ENCODE data around the gene TTLL1. TPM values are rescaled to one million over a fixed set of nuclear protein-coding genes. Genes with fewer than 3 reads are reported as not detected.

The TTLL1 gene
- polyA plus RNA-seq, 3 donors: 4.7 to 6.0 (median 5.6) TPM

DNA sequence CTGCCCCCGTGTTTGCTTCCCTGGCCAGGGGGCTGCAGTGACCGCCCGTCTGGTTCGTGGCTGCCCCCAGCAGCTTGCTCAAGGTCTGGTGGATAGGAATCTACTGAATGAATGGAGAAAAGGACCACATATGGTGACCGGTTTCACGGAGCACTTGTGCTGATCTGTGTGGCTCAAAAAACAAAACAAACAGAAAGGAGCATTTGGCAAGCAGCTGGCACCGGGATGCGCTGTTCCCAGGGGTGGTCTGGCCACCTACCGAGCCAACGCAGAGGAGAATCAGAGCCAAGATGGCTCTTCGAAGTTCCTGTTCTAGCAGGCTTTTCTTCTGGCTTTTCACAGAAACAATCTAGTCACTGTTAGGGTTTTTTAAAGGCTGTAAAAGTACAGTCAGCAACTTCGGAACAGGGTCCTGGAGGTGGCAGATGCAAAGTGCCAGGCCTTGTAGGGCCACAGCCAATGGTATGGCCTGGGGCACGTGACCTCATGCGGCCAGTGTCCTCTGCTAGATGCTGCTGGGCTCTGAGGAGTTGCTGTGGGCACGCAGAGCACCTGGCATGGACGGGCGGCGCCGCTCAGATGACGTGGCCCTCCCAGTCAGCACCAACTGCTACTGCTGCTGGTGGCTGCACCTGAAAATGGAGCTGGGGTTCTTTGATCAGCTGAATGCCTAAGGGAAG lies 47.0 kb downstream of the TTLL1 start:
- H3K4me3 Mint-ChIP-seq: no peak overlapping the region
- Histone ChIP-seq H3K27me3 (ENCODE audit: control insufficient read depth in 2 of 2, insufficient read depth in 2 of 2, low read length in 2 of 2) (no peaks in the 10 kb centered on the region), H3K9me3 (replicated peaks in 1 of 2; ENCODE audit: control insufficient read depth in 1 of 2, insufficient read depth in 1 of 2, low read length in 2 of 2) (no peaks in the 10 kb centered on the region), H3K79me2 (ENCODE audit: insufficient read depth, low read length) (no peaks in the 10 kb centered on the region), H3K36me3 (replicated peaks in 1 of 2; ENCODE audit: control insufficient read depth in 1 of 2, insufficient read depth in 2 of 2, low read length in 2 of 2) (no peaks in the 10 kb centered on the region), H3K9ac (ENCODE audit: insufficient read depth, low read length, poor library complexity, severe bottlenecking) (no peak overlapping the region), H4K20me1 (ENCODE audit: insufficient read depth, low read length) (no peaks in the 10 kb centered on the region), H2AFZ (ENCODE audit: insufficient read depth, low read depth, low read length, poor library complexity, severe bottlenecking) (no peak overlapping the region), H3K4me2 (replicated peaks; ENCODE audit: extremely low read depth, low read length, poor library complexity, severe bottlenecking) (no peak overlapping the region), H3K4me3 (replicated peaks in 1 of 3; ENCODE audit: low read depth in 2 of 3, low read length in 3 of 3) (no peak overlapping the region), H3K4me1 (ENCODE audit: control insufficient read depth in 1 of 2, insufficient read depth in 2 of 2, low read length in 2 of 2) (no peaks in the 10 kb centered on the region), H3K27ac (ENCODE audit: low read depth in 1 of 2, low read length in 2 of 2) (no peak overlapping the region)
- 97% methylated on average over 15 of the region's 20 CpGs for WGBS (ENCODE audit: insufficient coverage)
- no peak for TF ChIP-seq CTCF (IDR thresholded peaks at IDR 0.05)
- peaks cover 4 to 12% of the 10 kb centered on the region in 2 donors for H3K36me3 Mint-ChIP-seq
- intact Hi-C loops (cut with micrococcal nuclease): no loop called here
- peaks cover 1% of the 10 kb centered on the region for H3K4me1 Mint-ChIP-seq
- no peaks in the 10 kb centered on the region for H3K9me3 Mint-ChIP-seq
- DNase-seq: no peak
- peaks cover 0 to 8% (median 0%) of the 10 kb centered on the region in 3 donors for H3K27me3 Mint-ChIP-seq (ENCODE audit: low read depth in 3 of 3)
- no peak overlapping the region for H3K27ac Mint-ChIP-seq

DNA sequence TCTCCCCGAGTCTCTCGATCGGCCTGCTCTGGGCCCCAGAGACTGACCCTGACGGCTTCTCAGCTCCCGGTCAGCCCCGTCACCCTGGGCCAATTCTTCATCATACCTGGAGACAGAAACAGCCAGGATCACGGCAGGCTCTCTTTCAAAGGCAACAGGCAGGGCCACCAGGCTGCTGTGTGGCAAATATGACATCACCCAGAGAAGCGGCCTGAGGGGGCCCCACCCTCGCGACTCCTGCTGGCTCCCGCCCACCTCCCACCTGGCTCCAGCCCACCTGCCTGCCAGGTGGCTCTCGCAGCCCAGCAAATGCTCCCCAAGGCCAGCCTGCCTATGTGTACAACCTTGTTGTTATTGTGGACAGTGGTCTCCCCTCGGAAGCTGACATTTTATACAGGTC lies 49.4 kb downstream of the TTLL1 start:
- Mint-ChIP-seq H3K4me1 (peaks cover 3% of the 10 kb centered on the region), H3K27me3 (ENCODE audit: low read depth in 3 of 3) (peaks cover 0 to 10% (median 0%) of the 10 kb centered on the region in 3 donors), H3K27ac (no peak overlapping the region), H3K36me3 (peaks cover 0 to 5% of the 10 kb centered on the region in 2 donors), H3K4me3 (no peak overlapping the region), H3K9me3 (no peaks in the 10 kb centered on the region)
- Histone ChIP-seq H3K27ac (ENCODE audit: low read depth in 1 of 2, low read length in 2 of 2) (no peak overlapping the region), H3K4me2 (replicated peaks; ENCODE audit: extremely low read depth, low read length, poor library complexity, severe bottlenecking) (no peak overlapping the region), H3K4me1 (ENCODE audit: control insufficient read depth in 1 of 2, insufficient read depth in 2 of 2, low read length in 2 of 2) (no peaks in the 10 kb centered on the region), H3K9me3 (replicated peaks in 1 of 2; ENCODE audit: control insufficient read depth in 1 of 2, insufficient read depth in 1 of 2, low read length in 2 of 2) (peaks cover 0 to 4% of the 10 kb centered on the region in 2 donors), H3K79me2 (ENCODE audit: insufficient read depth, low read length) (no peaks in the 10 kb centered on the region), H4K20me1 (ENCODE audit: insufficient read depth, low read length) (no peaks in the 10 kb centered on the region), H3K27me3 (ENCODE audit: control insufficient read depth in 2 of 2, insufficient read depth in 2 of 2, low read length in 2 of 2) (no peaks in the 10 kb centered on the region), H3K9ac (ENCODE audit: insufficient read depth, low read length, poor library complexity, severe bottlenecking) (no peak overlapping the region), H3K4me3 (replicated peaks in 1 of 3; ENCODE audit: low read depth in 2 of 3, low read length in 3 of 3) (no peak overlapping the region), H2AFZ (ENCODE audit: insufficient read depth, low read depth, low read length, poor library complexity, severe bottlenecking) (no peak overlapping the region), H3K36me3 (replicated peaks in 1 of 2; ENCODE audit: control insufficient read depth in 1 of 2, insufficient read depth in 2 of 2, low read length in 2 of 2) (no peaks in the 10 kb centered on the region)
- WGBS (ENCODE audit: insufficient coverage): 92% methylated on average over 10 of the region's 13 CpGs
- DNase-seq: no peak
- intact Hi-C loops (cut with micrococcal nuclease): no loop called here
- TF ChIP-seq CTCF (IDR thresholded peaks at IDR 0.05): no peak

Data from CD14-positive monocyte (primary cell).